Loucy (cell line): ENCODE results near the gene SRGAP1.

Experiments
- CTCF ChIP-seq: fragments of 200-600 bp; sonication (generic); conservative IDR thresholded peaks from 2 replicates; pipeline ENCODE4 v1.5.1; 2014; ENCODE audit warnings: mild to moderate bottlenecking, antibody characterized with exemption, low read length
- EZH2phosphoT487 ChIP-seq: fragments of 200-600 bp; IDR thresholded peaks from 2 replicates; pipeline ENCODE4 v1.6.1; 2018; ENCODE audit warnings: antibody characterized with exemption, mild to moderate bottlenecking, moderate library complexity, borderline replicate concordance

- TF ChIP-seq CTCF = no peak
- no peak for TF ChIP-seq EZH2phosphoT487
Measured at GRCh38 chr12:64064240-64064639, 219.7 kb downstream of the SRGAP1 start.
